Activated naive CD8-positive, alpha-beta T cell treated with anti-CD3 and anti-CD28 coated beads for 36 hours (primary cell): Measurements from ENCODE around the gene PTPRN2. TPM values are rescaled to one million over a fixed set of nuclear protein-coding genes. Genes with fewer than 3 reads are reported as not detected.

Experiments used
- DNase-seq: peaks from one replicate; pipeline ENCODE4 v3.0.0; 2021
- H3K27ac Mint-ChIP-seq: one replicate; pipeline ENCODE4 v1.8.0; 2022; ENCODE audit warnings: mild to moderate bottlenecking, moderate library complexity, mixed read lengths
- H3K27me3 Mint-ChIP-seq: one replicate; pipeline ENCODE4 v1.8.0; 2022; ENCODE audit warnings: mild to moderate bottlenecking, mixed read lengths
- H3K36me3 Mint-ChIP-seq: one replicate; pipeline ENCODE4 v1.8.0; 2021; ENCODE audit warnings: mild to moderate bottlenecking, mixed read lengths
- H3K4me1 Mint-ChIP-seq: one replicate; pipeline ENCODE4 v1.8.0; 2021; ENCODE audit warnings: mixed read lengths
- H3K4me3 Mint-ChIP-seq: one replicate; pipeline ENCODE4 v1.8.0; 2022; ENCODE audit warnings: mild to moderate bottlenecking, moderate library complexity, mixed read lengths
- H3K9me3 Mint-ChIP-seq: one replicate; pipeline ENCODE4 v1.8.0; 2022; ENCODE audit warnings: mixed read lengths
- total RNA-seq, 2 experiments: library from RNA; stranded (reverse); gene quantifications; one replicate each; pipeline ENCODE4 v1.2.3, GENCODE V29; 2021

Gene PTPRN2
- total RNA-seq, 2 experiments from 2014 or later = 0.72 to 0.74 TPM

GRCh38 chr7:158101821-158102450, 485.7 kb downstream of the PTPRN2 start:
- H3K4me3 Mint-ChIP-seq = no peak overlapping the region
- DNase-seq = no peak
- H3K27me3 Mint-ChIP-seq = peaks cover 7% of the 10 kb centered on the region
- no peaks in the 10 kb centered on the region for H3K4me1 Mint-ChIP-seq
- H3K36me3 Mint-ChIP-seq = no peaks in the 10 kb centered on the region
- H3K27ac Mint-ChIP-seq = no peak overlapping the region
- H3K9me3 Mint-ChIP-seq = no peaks in the 10 kb centered on the region

GRCh38 chr7:158098125-158099030, 489.2 kb downstream of the PTPRN2 start:
- Mint-ChIP-seq H3K9me3 (no peaks in the 10 kb centered on the region), H3K27ac (no peak overlapping the region), H3K4me1 (no peaks in the 10 kb centered on the region), H3K36me3 (no peaks in the 10 kb centered on the region), H3K4me3 (no peak overlapping the region), H3K27me3 (peaks cover 7% of the 10 kb centered on the region)
- DNase-seq = no peak

- no peaks in the 10 kb centered on the region for H3K9me3 Mint-ChIP-seq
- H3K27me3 Mint-ChIP-seq = peaks cover 7% of the 10 kb centered on the region
- no peaks in the 10 kb centered on the region for H3K4me1 Mint-ChIP-seq
- no peak for DNase-seq
- H3K36me3 Mint-ChIP-seq = no peaks in the 10 kb centered on the region
- H3K27ac Mint-ChIP-seq = no peak overlapping the region
- no peak overlapping the region for H3K4me3 Mint-ChIP-seq
Measured at GRCh38 chr7:158097453-158098124, 490.0 kb downstream of the PTPRN2 start.

- H3K27ac Mint-ChIP-seq = no peak overlapping the region
- no peaks in the 10 kb centered on the region for H3K36me3 Mint-ChIP-seq
- H3K4me1 Mint-ChIP-seq = no peaks in the 10 kb centered on the region
- DNase-seq = no peak
- no peaks in the 10 kb centered on the region for H3K9me3 Mint-ChIP-seq
- H3K4me3 Mint-ChIP-seq = no peak overlapping the region
- peaks cover 7% of the 10 kb centered on the region for H3K27me3 Mint-ChIP-seq
Measured at GRCh38 chr7:158097106-158097452, 490.5 kb downstream of the PTPRN2 start.

- Mint-ChIP-seq H3K4me3 (no peak overlapping the region), H3K9me3 (no peaks in the 10 kb centered on the region), H3K27me3 (peaks cover 5% of the 10 kb centered on the region), H3K27ac (no peak overlapping the region), H3K4me1 (no peaks in the 10 kb centered on the region), H3K36me3 (no peaks in the 10 kb centered on the region)
- no peak for DNase-seq
Measured at GRCh38 chr7:158096582-158096981, 491.0 kb downstream of the PTPRN2 start.

- peaks cover 3% of the 10 kb centered on the region for H3K9me3 Mint-ChIP-seq
- no peaks in the 10 kb centered on the region for H3K4me1 Mint-ChIP-seq
- no peak for DNase-seq
- no peaks in the 10 kb centered on the region for H3K36me3 Mint-ChIP-seq
- no peak overlapping the region for H3K4me3 Mint-ChIP-seq
- H3K27ac Mint-ChIP-seq = no peak overlapping the region
- no peaks in the 10 kb centered on the region for H3K27me3 Mint-ChIP-seq
Measured at GRCh38 chr7:158094671-158095226, 492.9 kb downstream of the PTPRN2 start.

GRCh38 chr7:158094046-158094445, 493.6 kb downstream of the PTPRN2 start:
- no peaks in the 10 kb centered on the region for H3K27me3 Mint-ChIP-seq
- no peak overlapping the region for H3K4me3 Mint-ChIP-seq
- no peak for DNase-seq
- no peaks in the 10 kb centered on the region for H3K4me1 Mint-ChIP-seq
- H3K9me3 Mint-ChIP-seq = peaks cover 3% of the 10 kb centered on the region
- H3K27ac Mint-ChIP-seq = no peak overlapping the region
- H3K36me3 Mint-ChIP-seq = no peaks in the 10 kb centered on the region

GRCh38 chr7:158093156-158093796, 494.3 kb downstream of the PTPRN2 start:
- H3K36me3 Mint-ChIP-seq = no peaks in the 10 kb centered on the region
- no peak for DNase-seq
- H3K27ac Mint-ChIP-seq = no peak overlapping the region
- no peak overlapping the region for H3K4me3 Mint-ChIP-seq
- peaks cover 3% of the 10 kb centered on the region for H3K9me3 Mint-ChIP-seq
- H3K4me1 Mint-ChIP-seq = no peaks in the 10 kb centered on the region
- no peaks in the 10 kb centered on the region for H3K27me3 Mint-ChIP-seq

- no peak for DNase-seq
- H3K36me3 Mint-ChIP-seq = no peaks in the 10 kb centered on the region
Measured at GRCh38 chr7:158087196-158087595, 500.4 kb downstream of the PTPRN2 start.

GRCh38 chr7:158085741-158086695, 501.6 kb downstream of the PTPRN2 start:
- Mint-ChIP-seq H3K4me1 (no peaks in the 10 kb centered on the region), H3K36me3 (no peaks in the 10 kb centered on the region), H3K27ac (no peak overlapping the region), H3K4me3 (no peak overlapping the region), H3K27me3 (no peaks in the 10 kb centered on the region), H3K9me3 (peaks cover 12% of the 10 kb centered on the region)
- no peak for DNase-seq

More at GRCh38 chr7:158087196-158087595, 500.4 kb downstream of the PTPRN2 start:
- H3K4me1 Mint-ChIP-seq = no peaks in the 10 kb centered on the region
- no peak overlapping the region for H3K27ac Mint-ChIP-seq
- H3K27me3 Mint-ChIP-seq = no peaks in the 10 kb centered on the region
- H3K4me3 Mint-ChIP-seq = no peak overlapping the region
- H3K9me3 Mint-ChIP-seq = peaks cover 13% of the 10 kb centered on the region

GRCh38 chr7:158084555-158084954, 503.1 kb downstream of the PTPRN2 start:
- H3K27me3 Mint-ChIP-seq = no peaks in the 10 kb centered on the region
- no peak overlapping the region for H3K27ac Mint-ChIP-seq
- DNase-seq = no peak
- no peaks in the 10 kb centered on the region for H3K4me1 Mint-ChIP-seq
- no peak overlapping the region for H3K4me3 Mint-ChIP-seq
- no peaks in the 10 kb centered on the region for H3K36me3 Mint-ChIP-seq
- H3K9me3 Mint-ChIP-seq = peaks cover 10% of the 10 kb centered on the region

- no peaks in the 10 kb centered on the region for H3K27me3 Mint-ChIP-seq
- H3K27ac Mint-ChIP-seq = no peak overlapping the region
- H3K4me3 Mint-ChIP-seq = no peak overlapping the region
- no peaks in the 10 kb centered on the region for H3K4me1 Mint-ChIP-seq
- H3K36me3 Mint-ChIP-seq = no peaks in the 10 kb centered on the region
- H3K9me3 Mint-ChIP-seq = peaks cover 10% of the 10 kb centered on the region
- no peak for DNase-seq
Measured at GRCh38 chr7:158083526-158084310, 503.9 kb downstream of the PTPRN2 start.

GRCh38 chr7:158082761-158083160, 504.9 kb downstream of the PTPRN2 start:
- no peaks in the 10 kb centered on the region for H3K27me3 Mint-ChIP-seq
- H3K9me3 Mint-ChIP-seq = peaks cover 10% of the 10 kb centered on the region
- H3K36me3 Mint-ChIP-seq = no peaks in the 10 kb centered on the region
- DNase-seq = no peak
- no peak overlapping the region for H3K27ac Mint-ChIP-seq
- no peak overlapping the region for H3K4me3 Mint-ChIP-seq
- no peaks in the 10 kb centered on the region for H3K4me1 Mint-ChIP-seq
